ENCODE data around the gene PTH2R.
"Not testable (repeated sequence)": the region's sequence is repeated elsewhere in the genome, so short reads cannot be mapped to it uniquely, and the experiment has no call there.

PTH2R gene

GRCh38 chr2:208488686-208489564 is 82.3 kb downstream of the PTH2R start:
- DNase-seq (ENCODE audit: low spot score) = peak; percentile 23

GRCh38 chr2:208489687-208490086 is 83.1 kb downstream of the PTH2R start:
- DNase-seq (ENCODE audit: low spot score) = no peak

GRCh38 chr2:208490492-208490891 is 83.9 kb downstream of the PTH2R start:
- DNase-seq (ENCODE audit: low spot score) = no peak

GRCh38 chr2:208491641-208492040 is 85.0 kb downstream of the PTH2R start:
- DNase-seq (ENCODE audit: low spot score) = no peak

- DNase-seq (ENCODE audit: low spot score) = no peak
Observed at GRCh38 chr2:208492069-208492468, 85.5 kb downstream of the PTH2R start.

- DNase-seq (ENCODE audit: low spot score) = no peak
Observed at GRCh38 chr2:208493186-208493585, 86.6 kb downstream of the PTH2R start.

GRCh38 chr2:208496129-208496528 is 89.5 kb downstream of the PTH2R start:
- no peak for DNase-seq (ENCODE audit: low spot score)

- no peak for DNase-seq (ENCODE audit: low spot score)
Observed at GRCh38 chr2:208501206-208501605, 94.6 kb downstream of the PTH2R start.

- no peak for DNase-seq (ENCODE audit: low spot score)
Observed at GRCh38 chr2:208502288-208502687, 95.7 kb downstream of the PTH2R start.

- DNase-seq (ENCODE audit: low spot score) = not testable (repeated sequence)
Observed at GRCh38 chr2:208505365-208505764, 98.8 kb downstream of the PTH2R start.

- no peak for DNase-seq (ENCODE audit: low spot score)
Observed at GRCh38 chr2:208509586-208509985, 103.0 kb downstream of the PTH2R start.

GRCh38 chr2:208511016-208511415 is 104.4 kb downstream of the PTH2R start:
- DNase-seq (ENCODE audit: low spot score) = no peak

GRCh38 chr2:208511573-208511972 is 105.0 kb downstream of the PTH2R start:
- no peak for DNase-seq (ENCODE audit: low spot score)

GRCh38 chr2:208515099-208515498 is 108.5 kb downstream of the PTH2R start:
- DNase-seq (ENCODE audit: low spot score) = no peak

GRCh38 chr2:208523069-208523468 is 116.5 kb downstream of the PTH2R start:
- DNase-seq (ENCODE audit: low spot score) = not testable (repeated sequence)

GRCh38 chr2:208525165-208525564 is 118.6 kb downstream of the PTH2R start:
- DNase-seq (ENCODE audit: low spot score) = not testable (repeated sequence)

GRCh38 chr2:208529796-208530195 is 123.2 kb downstream of the PTH2R start:
- DNase-seq (ENCODE audit: low spot score) = no peak

GRCh38 chr2:208531361-208531760 is 124.8 kb downstream of the PTH2R start:
- DNase-seq (ENCODE audit: low spot score) = no peak

- DNase-seq (ENCODE audit: low spot score) = not testable (repeated sequence)
Observed at GRCh38 chr2:208535578-208535977, 129.0 kb downstream of the PTH2R start.

- no peak for DNase-seq (ENCODE audit: low spot score)
Observed at GRCh38 chr2:208541461-208541988, 134.9 kb downstream of the PTH2R start.

- no peak for DNase-seq (ENCODE audit: low spot score)
Observed at GRCh38 chr2:208541989-208542464, 135.4 kb downstream of the PTH2R start.

- DNase-seq (ENCODE audit: low spot score) = no peak
Observed at GRCh38 chr2:208542465-208543041, 136.0 kb downstream of the PTH2R start.
